ENCODE results near the gene CHRNB2.

The CHRNB2 gene

DNA sequence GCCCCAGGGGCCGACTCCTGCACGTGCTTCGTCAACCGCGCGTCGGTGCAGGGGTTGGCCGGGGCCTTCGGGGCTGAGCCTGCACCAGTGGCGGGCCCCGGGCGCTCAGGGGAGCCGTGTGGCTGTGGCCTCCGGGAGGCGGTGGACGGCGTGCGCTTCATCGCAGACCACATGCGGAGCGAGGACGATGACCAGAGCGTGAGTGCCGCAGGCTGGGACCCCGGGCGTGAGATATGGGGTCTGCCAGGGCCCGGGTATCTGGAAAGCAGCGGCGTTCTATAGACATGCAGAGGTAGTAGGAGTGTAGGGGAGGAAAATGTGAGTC, 4.3 kb downstream of the CHRNB2 start:
- H3K4me1 ChIP-seq (ENCODE audit: insufficient read depth, low read length) = peaks cover 14% of the 10 kb centered on the region
- H3K27me3 ChIP-seq (ENCODE audit: insufficient read depth, low read length) = peaks cover 6% of the 10 kb centered on the region; the same call in 1 of the 2 replicates
- no peak overlapping the region for H3K27ac ChIP-seq (ENCODE audit: low read depth, low read length)
- H3K9ac ChIP-seq (ENCODE audit: low read depth, low read length) = no peak overlapping the region
- no peaks in the 10 kb centered on the region for H3K9me3 ChIP-seq (ENCODE audit: insufficient read depth, low read depth, low read length)
- H3K4me3 ChIP-seq (ENCODE audit: low read length) = no peak overlapping the region
- no peaks in the 10 kb centered on the region for H3K36me3 ChIP-seq (ENCODE audit: insufficient read depth, low read length)
- WGBS = 94% methylated on average over 29 of the region's 29 CpGs

- WGBS = 83% methylated on average over 10 of the region's 10 CpGs
- Histone ChIP-seq H3K4me3 (ENCODE audit: low read length) (no peak overlapping the region), H3K9ac (ENCODE audit: low read depth, low read length) (no peak overlapping the region), H3K27ac (ENCODE audit: low read depth, low read length) (no peak overlapping the region), H3K4me1 (ENCODE audit: insufficient read depth, low read length) (peaks cover 11% of the 10 kb centered on the region; the same call in 1 of the 2 replicates), H3K27me3 (ENCODE audit: insufficient read depth, low read length) (peaks cover 6% of the 10 kb centered on the region; the same call in 1 of the 2 replicates), H3K9me3 (ENCODE audit: insufficient read depth, low read depth, low read length) (no peaks in the 10 kb centered on the region), H3K36me3 (ENCODE audit: insufficient read depth, low read length) (0 out of 2 replicates have a peak, but pooled peaks cover under 1% of the 10 kb centered on the region)
Measured at GRCh38 chr1:154572468-154573167, 5.0 kb downstream of the CHRNB2 start.

GRCh38 chr1:154573168-154573510, 5.6 kb downstream of the CHRNB2 start:
- Histone ChIP-seq H3K9ac (ENCODE audit: low read depth, low read length) (no peak overlapping the region), H3K4me3 (ENCODE audit: low read length) (no peak overlapping the region), H3K4me1 (ENCODE audit: insufficient read depth, low read length) (peaks cover 11% of the 10 kb centered on the region; the same call in 1 of the 2 replicates), H3K9me3 (ENCODE audit: insufficient read depth, low read depth, low read length) (no peaks in the 10 kb centered on the region), H3K27me3 (ENCODE audit: insufficient read depth, low read length) (peaks cover 6% of the 10 kb centered on the region; the same call in 1 of the 2 replicates), H3K27ac (ENCODE audit: low read depth, low read length) (no peak overlapping the region), H3K36me3 (ENCODE audit: insufficient read depth, low read length) (peaks cover 6% of the 10 kb centered on the region)
- 93% methylated on average over 3 of the region's 3 CpGs for WGBS

DNA sequence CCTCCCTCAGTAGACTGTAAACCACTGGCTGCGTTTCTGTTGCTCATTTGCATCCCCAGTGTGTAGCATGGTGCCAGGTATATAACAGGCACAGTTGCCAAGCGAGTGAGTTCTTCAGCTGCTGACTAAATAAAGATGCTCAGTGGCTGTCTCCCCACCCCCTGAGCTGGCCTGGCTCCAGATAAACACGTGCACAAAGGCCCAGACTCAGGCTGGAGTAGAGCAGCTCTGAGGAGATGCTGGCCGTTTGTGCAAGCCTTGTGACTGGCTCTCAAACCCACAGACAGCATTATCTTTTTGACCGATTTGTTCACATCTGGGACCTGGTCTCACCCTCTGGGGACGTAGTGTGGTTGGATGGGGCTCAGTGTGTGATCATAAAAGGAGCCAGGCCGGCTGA, 7.1 kb downstream of the CHRNB2 start:
- Histone ChIP-seq H3K9ac (ENCODE audit: low read depth, low read length) (no peak overlapping the region), H3K4me3 (ENCODE audit: low read length) (no peak overlapping the region), H3K36me3 (ENCODE audit: insufficient read depth, low read length) (peaks cover 22% of the 10 kb centered on the region), H3K27ac (ENCODE audit: low read depth, low read length) (no peak overlapping the region), H3K9me3 (ENCODE audit: insufficient read depth, low read depth, low read length) (no peaks in the 10 kb centered on the region), H3K27me3 (ENCODE audit: insufficient read depth, low read length) (no peaks in the 10 kb centered on the region), H3K4me1 (ENCODE audit: insufficient read depth, low read length) (0 out of 2 replicates have a peak, but pooled peaks cover 6% of the 10 kb centered on the region)
- 68% methylated on average over 6 of the region's 7 CpGs for WGBS

GRCh38 chr1:154575147-154575927, 7.8 kb downstream of the CHRNB2 start:
- H3K9ac ChIP-seq (ENCODE audit: low read depth, low read length) = no peak overlapping the region
- 87% methylated on average over 10 of the region's 10 CpGs for WGBS
- H3K4me3 ChIP-seq (ENCODE audit: low read length) = no peak overlapping the region
- no peak overlapping the region for H3K27ac ChIP-seq (ENCODE audit: low read depth, low read length)
- peaks cover 28% of the 10 kb centered on the region for H3K36me3 ChIP-seq (ENCODE audit: insufficient read depth, low read length)
- no peaks in the 10 kb centered on the region for H3K9me3 ChIP-seq (ENCODE audit: insufficient read depth, low read depth, low read length)
- 0 out of 2 replicates have a peak, but pooled peaks cover 6% of the 10 kb centered on the region for H3K4me1 ChIP-seq (ENCODE audit: insufficient read depth, low read length)
- no peaks in the 10 kb centered on the region for H3K27me3 ChIP-seq (ENCODE audit: insufficient read depth, low read length)

GRCh38 chr1:154575951-154576566, 8.5 kb downstream of the CHRNB2 start:
- WGBS = 94% methylated on average over 6 of the region's 8 CpGs
- no peak overlapping the region for H3K27ac ChIP-seq (ENCODE audit: low read depth, low read length)
- no peaks in the 10 kb centered on the region for H3K9me3 ChIP-seq (ENCODE audit: insufficient read depth, low read depth, low read length)
- H3K4me3 ChIP-seq (ENCODE audit: low read length) = no peak overlapping the region
- H3K27me3 ChIP-seq (ENCODE audit: insufficient read depth, low read length) = no peaks in the 10 kb centered on the region
- H3K36me3 ChIP-seq (ENCODE audit: insufficient read depth, low read length) = peaks cover 35% of the 10 kb centered on the region
- H3K9ac ChIP-seq (ENCODE audit: low read depth, low read length) = no peak overlapping the region
- 0 out of 2 replicates have a peak, but pooled peaks cover 6% of the 10 kb centered on the region for H3K4me1 ChIP-seq (ENCODE audit: insufficient read depth, low read length)

GRCh38 chr1:154577346-154578057, 9.9 kb downstream of the CHRNB2 start:
- no peak overlapping the region for H3K9ac ChIP-seq (ENCODE audit: low read depth, low read length)
- H3K27me3 ChIP-seq (ENCODE audit: insufficient read depth, low read length) = no peaks in the 10 kb centered on the region
- H3K4me3 ChIP-seq (ENCODE audit: low read length) = no peak overlapping the region
- H3K36me3 ChIP-seq (ENCODE audit: insufficient read depth, low read length) = peaks cover 48% of the 10 kb centered on the region
- 92% methylated on average over 7 of the region's 7 CpGs for WGBS
- H3K4me1 ChIP-seq (ENCODE audit: insufficient read depth, low read length) = 0 out of 2 replicates have a peak, but pooled peaks cover 3% of the 10 kb centered on the region
- no peaks in the 10 kb centered on the region for H3K9me3 ChIP-seq (ENCODE audit: insufficient read depth, low read depth, low read length)
- H3K27ac ChIP-seq (ENCODE audit: low read depth, low read length) = no peak overlapping the region

DNA sequence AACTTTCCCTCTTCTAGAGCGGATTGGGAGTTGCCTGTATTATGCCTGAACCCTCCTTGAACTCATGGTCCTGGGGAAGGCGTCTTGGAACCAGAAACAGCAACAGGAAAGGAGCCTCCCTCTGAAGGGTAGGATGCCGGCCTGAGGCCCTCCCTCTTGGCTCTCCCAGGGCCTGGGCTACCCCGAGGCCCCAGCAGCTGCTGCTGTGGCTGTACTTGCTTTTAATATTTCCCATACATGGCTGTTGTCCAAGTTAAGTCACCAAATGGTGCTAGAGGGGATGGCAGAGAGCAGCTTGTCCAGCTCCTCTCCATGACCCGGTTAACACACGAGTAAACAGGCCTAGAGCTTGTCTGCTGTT, 10.5 kb downstream of the CHRNB2 start:
- H3K27ac ChIP-seq (ENCODE audit: low read depth, low read length) = no peak overlapping the region
- peaks cover 53% of the 10 kb centered on the region for H3K36me3 ChIP-seq (ENCODE audit: insufficient read depth, low read length)
- no peaks in the 10 kb centered on the region for H3K9me3 ChIP-seq (ENCODE audit: insufficient read depth, low read depth, low read length)
- H3K4me3 ChIP-seq (ENCODE audit: low read length) = no peak overlapping the region
- 89% methylated on average over 6 of the region's 6 CpGs for WGBS
- no peaks in the 10 kb centered on the region for H3K4me1 ChIP-seq (ENCODE audit: insufficient read depth, low read length)
- H3K27me3 ChIP-seq (ENCODE audit: insufficient read depth, low read length) = no peaks in the 10 kb centered on the region
- no peak overlapping the region for H3K9ac ChIP-seq (ENCODE audit: low read depth, low read length)

- Histone ChIP-seq H3K4me3 (ENCODE audit: low read length) (no peak overlapping the region), H3K36me3 (ENCODE audit: insufficient read depth, low read length) (peaks cover 66% of the 10 kb centered on the region)
- WGBS = 93% methylated on average over 8 of the region's 8 CpGs
Measured at GRCh38 chr1:154579374-154579773, 11.8 kb downstream of the CHRNB2 start.

DNA sequence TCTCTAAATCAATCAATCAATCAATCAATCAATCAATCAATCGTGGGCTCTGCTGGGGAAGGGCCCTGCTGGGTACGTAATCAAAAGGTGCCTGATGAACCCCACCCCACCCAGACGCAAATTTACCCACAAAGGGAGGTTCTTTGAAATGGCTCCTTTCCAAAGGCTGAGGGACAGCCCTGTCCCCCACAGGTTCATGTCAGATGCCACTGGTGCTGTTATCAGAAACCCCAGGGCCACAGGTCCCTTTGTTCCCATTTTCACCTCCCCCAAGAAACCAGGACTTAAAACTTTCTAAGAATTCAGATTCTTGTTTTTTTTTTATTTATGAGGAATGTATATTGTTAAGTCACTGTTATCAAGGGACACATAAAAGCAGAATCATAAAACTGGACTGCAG, 14.2 kb downstream of the CHRNB2 start:
- Histone ChIP-seq H3K4me1 (ENCODE audit: insufficient read depth, low read length) (no peaks in the 10 kb centered on the region), H3K4me3 (ENCODE audit: low read length) (no peak overlapping the region), H3K27me3 (ENCODE audit: insufficient read depth, low read length) (no peaks in the 10 kb centered on the region), H3K27ac (ENCODE audit: low read depth, low read length) (no peak overlapping the region), H3K36me3 (ENCODE audit: insufficient read depth, low read length) (peaks cover 90% of the 10 kb centered on the region), H3K9ac (ENCODE audit: low read depth, low read length) (no peak overlapping the region), H3K9me3 (ENCODE audit: insufficient read depth, low read depth, low read length) (no peaks in the 10 kb centered on the region)
- WGBS = 94% methylated on average over 3 of the region's 3 CpGs

More at GRCh38 chr1:154579374-154579773, 11.8 kb downstream of the CHRNB2 start:
- Histone ChIP-seq H3K9me3 (ENCODE audit: insufficient read depth, low read depth, low read length) (no peaks in the 10 kb centered on the region), H3K9ac (ENCODE audit: low read depth, low read length) (no peak overlapping the region), H3K27me3 (ENCODE audit: insufficient read depth, low read length) (no peaks in the 10 kb centered on the region), H3K27ac (ENCODE audit: low read depth, low read length) (no peak overlapping the region), H3K4me1 (ENCODE audit: insufficient read depth, low read length) (no peaks in the 10 kb centered on the region)

DNA sequence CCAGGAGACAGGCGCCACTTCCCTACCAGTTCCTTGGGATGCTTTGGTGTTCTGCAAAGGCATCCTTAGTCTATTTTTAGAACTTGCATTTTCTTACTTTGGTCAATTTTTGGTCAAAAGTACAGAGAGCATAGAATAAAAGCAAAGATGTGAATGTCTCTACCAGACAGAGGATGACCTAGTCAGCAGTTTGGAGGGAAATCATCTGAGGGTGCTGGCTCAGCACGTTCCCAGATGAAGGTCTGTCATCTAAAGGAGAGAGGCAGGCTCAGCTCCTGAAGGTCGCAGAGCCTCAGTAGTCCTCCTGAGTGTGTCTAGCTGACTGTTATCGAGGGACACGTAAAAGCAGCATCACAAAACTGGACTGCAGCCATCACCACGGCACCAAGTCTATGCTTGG, 15.3 kb downstream of the CHRNB2 start:
- Histone ChIP-seq H3K4me3 (ENCODE audit: low read length) (no peak overlapping the region), H3K27ac (ENCODE audit: low read depth, low read length) (no peak overlapping the region), H3K4me1 (ENCODE audit: insufficient read depth, low read length) (no peaks in the 10 kb centered on the region), H3K27me3 (ENCODE audit: insufficient read depth, low read length) (no peaks in the 10 kb centered on the region), H3K36me3 (ENCODE audit: insufficient read depth, low read length) (peaks cover 98% of the 10 kb centered on the region), H3K9ac (ENCODE audit: low read depth, low read length) (no peak overlapping the region), H3K9me3 (ENCODE audit: insufficient read depth, low read depth, low read length) (no peaks in the 10 kb centered on the region)
- 94% methylated on average over 6 of the region's 6 CpGs for WGBS
